Measurements from ENCODE around the gene CAMK2D.
A peak's percentile ranks its signal among the peaks of the same experiment; 100 is the strongest.
"Not testable (repeated sequence)": the region's sequence is repeated elsewhere in the genome, so short reads cannot be mapped to it uniquely, and the experiment has no call there.

CAMK2D gene

GRCh38 chr4:113761620-113762185 is at the start of gene CAMK2D:
CAMK2D (minus strand) TSS chr4:113761738; CDS start chr4:113761068, 670 bp downstream.
- DNase-seq, result peak; percentile 27

DNA sequence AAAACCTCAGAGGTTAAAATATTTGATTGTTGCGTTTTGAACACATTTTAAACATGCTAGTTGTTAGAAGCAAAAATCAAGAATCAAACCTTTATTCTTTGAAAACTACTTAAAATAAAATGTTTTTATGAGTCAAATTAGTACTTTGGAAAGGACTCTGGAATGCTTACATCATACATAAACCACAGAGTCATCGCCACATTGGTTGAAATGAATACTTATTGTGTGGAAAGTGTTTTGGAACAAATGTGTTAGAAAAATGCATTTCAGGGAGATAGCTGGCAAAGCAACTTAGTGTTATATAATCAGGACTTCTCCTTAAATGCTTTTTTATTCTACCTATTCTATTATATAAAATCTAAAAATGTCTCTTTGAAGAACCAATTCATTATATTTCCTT is 49.4 kb upstream of the CAMK2D start:
- DNase-seq, result no peak

- no peak for DNase-seq
These were observed 47.8 kb upstream of the CAMK2D start for GRCh38 chr4:113809311-113809710.

DNA sequence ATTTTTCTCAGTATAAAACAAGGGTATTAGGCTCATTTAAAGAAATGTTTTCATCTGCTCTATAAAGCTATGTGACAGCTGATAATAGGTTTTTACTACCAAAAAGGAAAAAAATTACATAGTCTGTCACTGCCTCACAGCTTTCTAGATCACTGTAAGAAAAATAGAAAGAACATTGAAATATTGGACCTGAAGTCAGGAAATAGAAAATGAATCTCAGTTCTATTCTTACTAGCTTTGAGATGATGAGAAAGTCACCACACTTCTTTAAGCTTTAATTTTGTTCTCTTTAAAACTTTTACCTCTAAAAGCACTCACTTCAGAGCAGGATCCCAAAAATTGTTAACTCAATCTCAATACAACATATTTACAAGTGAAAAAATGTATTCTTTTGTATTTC is 45.3 kb upstream of the CAMK2D start:
- DNase-seq, result no peak

GRCh38 chr4:113801882-113802281 is 40.3 kb upstream of the CAMK2D start:
- no peak for DNase-seq

DNA sequence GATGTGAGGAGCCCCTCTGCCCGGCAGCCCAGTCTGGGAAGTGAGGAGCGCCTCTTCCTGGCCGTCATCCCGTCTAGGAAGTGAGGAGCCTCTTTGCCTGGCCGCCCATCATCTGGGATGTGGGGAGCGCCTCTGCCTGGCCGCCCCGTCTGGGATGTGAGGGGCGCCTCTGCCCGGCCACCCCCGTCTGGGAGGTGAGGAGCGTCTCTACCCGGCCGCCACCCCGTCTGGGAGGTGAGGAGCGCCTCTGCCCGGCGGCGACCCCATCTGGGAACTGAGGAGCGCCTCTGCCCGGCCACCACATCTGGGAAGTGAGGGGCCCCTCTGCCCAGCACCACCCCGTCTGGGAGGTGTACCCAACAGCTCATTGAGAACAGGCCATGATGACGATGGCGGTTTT is 34.8 kb upstream of the CAMK2D start:
- DNase-seq, result not testable (repeated sequence)

GRCh38 chr4:113790478-113790877 is 28.9 kb upstream of the CAMK2D start:
- DNase-seq, result no peak

DNA sequence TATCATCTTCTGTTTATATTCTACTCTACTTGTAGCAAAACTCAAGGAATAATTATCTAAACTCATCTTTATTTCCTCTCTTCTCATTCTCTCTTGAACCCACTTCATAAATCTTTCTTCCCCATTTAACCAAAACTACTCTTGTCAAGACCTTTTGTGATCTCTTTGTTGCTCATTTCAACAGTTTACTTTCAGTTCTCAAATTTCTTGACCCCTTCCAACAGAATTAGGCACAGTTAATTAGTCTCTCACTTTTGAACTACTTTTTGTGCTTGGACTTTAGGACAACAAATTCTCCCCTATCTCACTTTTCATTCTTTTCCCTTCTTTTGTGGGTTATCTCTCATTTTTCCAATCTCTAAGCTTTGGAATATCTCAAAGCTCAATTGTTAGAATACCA is 27.4 kb upstream of the CAMK2D start:
- no peak for DNase-seq

GRCh38 chr4:113785781-113786180 is 24.2 kb upstream of the CAMK2D start:
- DNase-seq, result no peak

DNA sequence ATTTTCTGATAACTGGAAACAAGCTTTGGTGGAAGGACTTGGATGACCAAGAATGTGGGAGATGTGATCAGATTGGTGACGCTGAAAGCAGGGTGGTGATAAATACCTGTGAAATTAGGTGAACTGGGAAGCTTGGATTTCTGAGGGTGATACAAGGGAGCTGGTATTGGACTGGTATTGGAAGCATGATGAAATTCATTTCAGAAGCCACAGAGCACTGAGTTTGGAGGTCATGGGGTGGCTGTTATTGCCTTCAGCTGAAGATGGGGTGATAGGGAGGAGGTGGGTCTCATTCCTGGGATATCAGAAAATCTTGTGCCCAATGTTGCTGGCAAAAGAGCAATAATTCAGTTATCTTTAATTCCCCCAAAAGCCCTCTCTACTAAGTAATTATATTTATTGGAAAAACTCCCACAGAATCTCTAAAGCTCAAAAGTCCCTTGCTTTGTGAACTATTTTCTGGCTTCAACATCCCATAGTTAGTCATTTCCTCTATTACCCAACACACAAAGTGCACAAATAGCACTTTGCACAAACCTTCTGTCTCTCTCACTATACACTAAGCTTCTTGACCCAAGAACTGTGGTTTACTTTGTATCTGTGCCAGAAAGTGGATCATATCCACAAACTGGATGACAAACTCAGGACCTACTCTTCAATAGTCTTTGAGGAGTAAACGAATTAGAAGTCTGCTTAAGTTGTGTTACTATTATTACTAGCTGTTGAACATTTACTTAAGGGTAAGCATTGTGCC is 23.1 kb upstream of the CAMK2D start:
- no peak for DNase-seq

- DNase-seq, result no peak
These were observed 22.2 kb upstream of the CAMK2D start for GRCh38 chr4:113783701-113784100.

DNA sequence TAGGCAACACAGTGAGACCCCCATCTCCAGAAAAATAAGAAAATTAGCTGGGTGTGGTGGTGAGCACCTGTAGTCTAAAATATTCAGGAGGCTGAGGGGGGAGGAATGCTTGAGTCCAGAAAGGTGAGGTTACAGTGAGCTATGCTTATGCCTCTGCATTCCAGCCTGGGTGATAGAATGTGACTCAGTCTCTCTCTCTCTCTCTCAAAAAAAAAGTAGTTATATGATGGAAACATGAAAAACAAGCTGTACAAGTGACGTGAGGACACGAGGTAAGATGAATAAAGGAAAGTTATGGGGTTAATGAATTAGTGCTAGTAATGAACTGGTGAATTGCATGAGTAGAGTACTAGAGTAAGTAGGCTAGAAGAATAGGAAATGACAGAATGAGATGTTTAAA is 21.8 kb upstream of the CAMK2D start:
- DNase-seq, result no peak

DNA sequence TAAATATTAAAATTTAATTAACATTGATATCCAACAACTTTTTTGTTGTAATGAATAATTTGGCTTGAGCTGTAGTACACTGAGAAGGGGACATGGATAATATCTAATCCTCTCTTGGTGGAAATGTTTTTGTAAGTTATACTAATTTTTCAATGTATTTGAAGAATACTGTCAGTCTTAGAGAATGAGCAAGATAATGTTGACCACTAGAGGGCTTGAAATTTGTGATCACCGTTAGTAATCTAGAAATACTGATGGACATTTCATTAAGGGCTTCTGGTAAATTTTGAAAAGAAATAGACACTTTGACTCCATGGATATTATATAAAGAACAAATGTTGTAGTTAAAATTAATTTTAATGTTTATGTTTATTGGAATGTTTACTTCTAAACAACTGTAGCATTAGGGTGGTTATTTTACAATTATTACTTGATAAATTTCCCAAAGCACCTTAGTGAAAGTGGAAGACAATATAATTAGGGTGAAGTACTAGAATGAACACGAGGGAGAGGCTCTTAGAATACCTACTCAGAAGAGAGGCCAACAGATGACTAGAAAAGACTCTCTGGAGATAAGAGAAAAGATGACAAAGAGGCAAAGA is 20.0 kb upstream of the CAMK2D start:
- no peak for DNase-seq

GRCh38 chr4:113776679-113777078 is 15.1 kb upstream of the CAMK2D start:
- no peak for DNase-seq

DNA sequence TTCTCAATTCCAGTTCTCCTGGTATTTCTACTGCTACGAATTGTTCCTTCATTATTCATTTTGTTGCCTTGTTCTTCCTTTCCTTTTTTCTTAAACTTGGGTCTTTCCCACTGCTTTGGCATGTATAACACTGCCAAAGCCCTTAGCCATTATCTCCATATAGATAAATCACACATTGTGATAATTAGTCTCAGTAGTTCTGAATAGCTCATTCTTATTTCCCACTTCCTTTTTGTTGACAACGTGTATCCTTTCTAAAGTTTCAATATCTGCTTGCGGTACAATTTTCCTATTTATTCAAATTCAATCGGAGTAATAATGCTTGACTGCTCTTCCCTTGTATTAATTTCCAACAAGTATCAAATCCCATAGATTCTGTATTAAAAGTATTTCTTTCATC is 14.5 kb upstream of the CAMK2D start:
- DNase-seq, result no peak

DNA sequence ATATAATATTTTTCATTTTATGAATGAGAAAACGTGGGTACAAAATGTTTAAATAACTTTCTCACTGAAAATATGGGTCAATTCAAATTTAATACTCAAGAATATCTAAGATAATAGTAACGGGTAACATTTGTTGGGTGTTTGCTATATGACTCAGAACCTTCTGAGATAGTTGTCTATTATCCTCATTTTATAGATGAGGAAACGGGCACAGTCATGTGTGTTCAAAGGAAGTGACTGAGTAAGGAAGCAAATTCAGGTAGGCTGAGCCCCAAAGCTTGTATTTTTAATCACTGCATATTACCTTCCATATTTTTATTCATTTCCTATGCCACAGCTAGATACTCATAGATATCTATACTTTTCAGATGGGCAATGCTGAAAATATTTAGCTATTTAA is 12.2 kb upstream of the CAMK2D start:
- no peak for DNase-seq

- no peak for DNase-seq
These were observed 11.5 kb upstream of the CAMK2D start for GRCh38 chr4:113773014-113773413.

- DNase-seq, result no peak
These were observed 10.8 kb upstream of the CAMK2D start for GRCh38 chr4:113772319-113772718.

GRCh38 chr4:113769744-113770143 is 8.2 kb upstream of the CAMK2D start:
- no peak for DNase-seq

- DNase-seq, result no peak
These were observed 7.4 kb upstream of the CAMK2D start for GRCh38 chr4:113768952-113769351.

DNA sequence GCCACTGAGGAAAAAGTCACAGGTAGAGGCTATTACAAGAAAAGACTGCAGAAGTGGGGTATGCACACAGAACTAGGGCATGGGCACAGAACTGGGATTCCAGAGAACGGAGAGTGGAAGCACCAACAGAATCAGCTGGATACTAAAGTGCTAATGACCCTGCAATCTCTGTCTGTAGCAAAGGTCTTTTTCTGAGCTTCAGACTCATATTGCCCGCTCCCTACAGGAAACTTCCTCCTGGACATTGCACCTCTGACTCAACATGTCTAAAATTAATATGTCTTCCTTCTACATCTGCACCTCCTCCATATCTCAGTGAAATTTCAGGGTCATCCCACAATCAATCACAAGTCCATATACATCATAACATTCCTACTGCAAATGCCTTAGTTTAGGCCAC is 5.3 kb upstream of the CAMK2D start:
- no peak for DNase-seq

- DNase-seq, result no peak
These were observed 3.3 kb upstream of the CAMK2D start for GRCh38 chr4:113764720-113765264.

- not testable (repeated sequence) for DNase-seq
These were observed 2.4 kb upstream of the CAMK2D start for GRCh38 chr4:113763923-113764322.

DNA sequence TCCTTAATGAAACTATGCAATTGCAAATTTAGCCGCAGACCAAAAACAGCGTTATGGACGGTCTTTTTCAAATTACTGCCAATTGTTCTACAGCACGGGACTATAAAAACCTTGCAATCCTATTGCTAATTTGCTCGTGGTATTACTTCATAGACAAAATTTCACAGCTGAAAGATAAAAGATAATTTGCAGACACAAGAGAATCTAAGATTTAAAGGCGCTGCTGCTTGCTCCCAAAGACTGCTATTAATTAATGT is 1.4 kb upstream of the CAMK2D start:
- no peak for DNase-seq

All from NCI-H774 (cell line).